ENCODE data around the gene ADAMTS12. TPM values are rescaled to one million over a fixed set of nuclear protein-coding genes. Genes with fewer than 3 reads are reported as not detected.

ADAMTS12 gene
- total RNA-seq, 1 donor from 2014 or later, result 1.2 TPM

DNA sequence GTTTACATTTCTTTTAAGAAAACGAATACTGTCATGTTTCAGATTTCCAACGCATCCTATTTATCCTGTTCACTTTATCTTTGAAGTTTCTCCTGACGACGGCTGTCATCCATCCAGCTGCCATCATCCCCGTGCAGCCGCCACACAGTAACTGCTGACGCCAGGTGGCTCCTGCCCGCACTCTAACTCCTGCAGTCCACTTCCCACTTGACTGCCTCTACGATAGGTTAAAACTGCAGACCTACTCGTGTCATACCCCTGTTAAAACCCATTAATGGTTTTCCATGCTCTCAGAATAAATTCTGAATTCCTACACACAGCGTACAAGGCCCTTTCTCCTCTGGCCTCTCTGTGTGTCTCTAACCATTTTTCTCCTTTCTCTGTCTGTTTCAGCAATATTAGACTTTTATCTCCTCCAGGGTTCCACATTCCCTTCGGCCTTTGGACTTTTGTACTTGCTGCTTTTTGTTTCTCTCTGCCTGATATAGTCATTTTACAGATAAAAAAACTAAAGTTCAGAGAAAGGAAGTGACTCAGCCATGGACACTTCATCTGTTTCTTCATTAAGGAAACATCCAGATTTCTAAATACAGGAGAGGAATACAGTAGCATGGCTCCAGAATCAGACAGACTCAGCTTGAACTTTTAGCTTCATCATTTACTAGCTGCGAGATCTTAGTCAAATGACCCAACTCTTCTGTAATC, 84.9 kb downstream of the ADAMTS12 start:
- DNase-seq, result no peak

DNA sequence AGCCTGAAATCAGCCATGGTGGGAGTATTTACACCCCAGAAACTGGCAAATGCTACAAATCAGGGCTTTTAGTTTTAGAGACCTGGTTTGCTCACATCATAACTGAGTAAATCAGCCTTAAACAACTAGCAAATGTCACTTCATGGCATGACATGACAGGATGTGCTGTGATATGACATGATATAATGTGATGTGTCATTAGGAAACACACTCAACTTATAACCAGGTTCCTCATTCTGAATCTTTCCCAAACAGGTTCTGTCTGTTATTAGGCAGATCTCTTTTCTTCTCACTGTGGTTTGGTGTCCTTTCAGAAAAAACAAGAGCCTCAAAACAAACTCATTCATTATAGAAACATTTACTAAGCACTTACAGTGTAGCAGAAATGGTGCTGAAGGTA, 90.5 kb downstream of the ADAMTS12 start:
- no peak for DNase-seq

DNA sequence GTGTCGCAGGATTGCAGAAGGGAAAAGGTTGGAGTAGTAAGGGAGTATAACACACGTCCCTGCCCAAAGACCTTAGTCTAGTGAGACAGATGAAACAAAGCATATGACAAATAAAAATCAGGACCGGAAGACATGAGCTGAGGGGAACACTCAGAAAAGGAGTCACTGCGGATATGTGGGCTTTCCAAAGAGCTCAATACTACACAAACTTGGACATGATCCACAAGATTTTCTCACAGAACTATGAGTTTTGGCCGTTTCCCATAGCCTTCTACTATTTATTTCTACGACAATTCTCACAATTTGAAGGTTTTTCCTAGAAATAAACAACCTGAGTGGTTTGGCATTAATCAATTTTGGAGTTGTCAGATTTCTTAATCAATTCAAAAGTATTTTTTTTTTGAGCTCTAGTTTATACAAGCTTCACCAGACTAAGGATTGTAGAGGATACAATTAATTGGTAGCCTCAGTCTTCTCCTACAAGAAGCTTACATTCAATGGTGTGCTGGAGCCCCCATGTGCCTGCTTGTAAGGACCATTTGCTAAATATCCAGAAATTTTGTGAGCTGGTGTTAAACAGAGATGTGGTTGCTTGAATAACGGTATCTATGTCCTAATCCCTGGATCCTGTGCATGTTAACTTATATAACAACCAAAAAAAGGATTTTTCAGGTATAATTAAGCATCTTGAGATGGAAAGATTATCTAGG, 91.4 kb downstream of the ADAMTS12 start:
- DNase-seq, result no peak

DNA sequence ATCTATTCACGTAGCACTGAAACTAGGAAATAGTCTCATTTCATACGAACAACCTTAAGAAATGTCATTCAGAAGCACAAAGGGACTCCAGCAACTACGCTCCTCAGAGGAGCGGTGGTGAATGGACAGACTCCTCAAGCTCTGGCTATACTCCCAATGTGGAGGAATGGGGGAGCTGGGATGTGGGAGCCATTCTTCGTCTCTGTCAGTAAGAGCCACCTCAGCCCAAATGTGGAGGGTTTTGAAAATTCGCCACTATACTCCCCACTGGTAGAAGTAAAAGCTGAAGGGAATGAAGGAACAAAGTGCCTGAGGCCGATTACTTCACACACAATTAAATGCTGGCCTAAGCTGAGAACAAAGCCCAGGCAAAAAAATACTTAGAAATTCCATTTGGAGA, 96.3 kb downstream of the ADAMTS12 start:
- no peak for DNase-seq

DNA sequence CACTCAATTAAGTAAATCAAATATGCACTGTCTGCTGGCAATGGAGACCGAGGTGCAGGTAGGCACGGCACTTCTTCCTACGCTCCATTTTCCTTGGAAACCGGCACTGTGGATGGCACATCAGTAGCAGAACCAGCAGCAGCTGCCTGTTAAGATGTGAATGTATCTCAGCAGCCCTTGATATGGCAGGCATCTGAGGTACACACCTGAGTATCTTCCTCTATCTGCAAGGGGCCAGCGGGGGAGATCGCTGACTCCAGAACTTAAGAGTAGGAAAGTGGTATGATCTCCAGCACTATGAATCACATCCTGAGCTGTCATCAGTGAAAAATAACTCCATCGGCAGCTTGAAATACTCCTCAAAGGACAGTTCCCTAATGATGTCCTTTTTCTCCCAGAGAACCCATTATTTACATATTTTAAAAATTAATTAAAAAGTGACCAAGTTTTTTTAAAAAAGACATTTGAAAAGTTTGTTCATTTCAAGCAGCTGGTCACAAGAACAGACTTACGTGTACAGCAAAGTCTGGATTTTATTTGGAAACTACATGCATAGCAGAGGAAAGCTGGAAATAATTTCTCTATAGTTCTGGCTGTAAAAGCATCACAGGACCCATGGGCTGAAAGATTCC, 97.1 kb downstream of the ADAMTS12 start:
- DNase-seq, result no peak

DNA sequence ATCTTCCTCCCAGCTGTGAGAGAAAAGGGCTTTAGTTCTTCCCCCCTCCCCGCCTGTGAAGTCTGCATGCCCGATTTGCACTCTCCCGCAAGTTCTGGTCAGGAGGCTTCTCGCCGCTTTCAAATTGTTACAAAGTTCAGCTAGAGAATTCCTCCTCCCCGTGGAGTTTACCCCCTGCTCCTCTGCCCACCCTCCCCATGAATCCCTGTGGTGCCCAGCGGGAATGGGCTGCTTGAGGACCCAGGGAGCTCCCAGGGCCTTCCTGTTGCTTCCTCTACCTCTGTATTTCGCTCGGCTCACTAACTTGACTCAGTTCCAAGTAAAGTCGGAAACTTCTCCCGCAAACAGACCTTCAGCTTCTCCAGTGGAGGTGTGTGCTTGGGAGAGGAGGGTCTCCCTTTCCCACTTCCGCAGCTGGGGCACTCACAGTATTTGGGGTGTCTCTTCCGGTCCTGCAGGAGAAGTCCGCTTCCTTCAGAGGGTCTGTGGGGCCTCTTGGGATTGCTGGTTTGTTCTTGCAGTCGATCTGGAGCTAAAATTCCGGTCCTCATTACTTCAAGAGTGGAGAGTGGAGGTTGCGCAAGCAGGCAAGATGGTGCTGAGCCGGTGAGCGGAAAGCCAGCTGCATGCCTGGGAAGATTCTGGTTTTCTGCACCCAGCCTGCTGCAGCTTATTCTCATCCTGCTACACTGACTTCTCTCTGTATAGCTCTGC, 97.8 kb downstream of the ADAMTS12 start:
- no peak for DNase-seq

DNA sequence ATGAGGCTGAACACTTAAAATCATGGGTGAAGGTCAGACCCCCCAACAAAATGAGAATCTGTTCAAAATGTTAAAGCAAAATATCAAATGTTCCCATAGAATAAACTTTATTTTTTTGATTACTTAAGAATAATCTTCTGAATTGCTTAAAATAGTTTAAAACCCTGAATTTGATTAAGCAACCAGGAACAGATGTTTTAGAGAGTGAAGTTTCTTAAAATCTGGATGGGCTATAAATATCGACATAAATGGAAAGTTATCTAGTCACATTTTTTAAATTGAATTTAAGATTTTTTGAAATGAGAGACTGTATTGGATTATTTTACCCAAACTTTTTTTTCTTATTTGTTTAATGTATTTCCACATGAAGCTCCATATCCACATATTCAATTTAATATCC, 98.5 kb downstream of the ADAMTS12 start:
- DNase-seq, result no peak

DNA sequence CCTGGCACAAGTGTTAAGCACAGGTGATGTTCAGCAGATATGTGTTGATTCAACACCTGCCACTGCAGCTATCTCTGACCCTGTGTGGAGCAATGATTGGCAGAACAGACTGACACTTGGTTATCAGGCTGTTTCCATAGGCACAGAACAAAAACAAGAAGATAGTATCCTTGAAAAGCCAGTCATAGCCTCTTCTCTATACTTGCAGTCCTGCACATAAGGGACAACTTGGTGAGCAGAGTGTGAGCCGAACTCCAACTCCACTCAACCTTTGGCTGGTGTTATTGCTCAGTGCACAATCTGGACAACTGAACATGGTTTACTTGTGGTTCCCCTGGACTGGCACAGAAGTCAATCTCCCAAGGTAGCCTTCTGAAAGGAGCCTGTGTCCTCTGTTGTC, 99.2 kb downstream of the ADAMTS12 start:
- DNase-seq, result no peak

DNA sequence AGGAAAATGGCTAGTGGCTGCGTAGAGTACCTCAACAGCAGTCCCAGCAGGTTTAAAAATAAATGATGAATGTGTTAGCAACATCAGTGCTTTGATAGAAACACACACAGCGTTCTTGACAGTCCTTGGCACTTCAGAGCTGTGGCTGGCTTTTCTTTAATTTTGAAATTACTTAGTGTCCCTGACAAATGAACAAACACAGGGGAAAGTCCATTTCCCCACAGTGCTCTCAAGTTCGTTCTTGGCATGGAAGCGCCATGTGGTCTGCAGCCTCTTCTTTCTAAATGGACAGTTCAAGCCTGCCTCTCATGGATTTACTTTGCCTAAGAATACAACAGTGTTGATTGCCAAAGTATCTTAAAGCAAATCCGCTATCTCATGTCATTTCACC, 102.2 kb downstream of the ADAMTS12 start:
- DNase-seq, result no peak

DNA sequence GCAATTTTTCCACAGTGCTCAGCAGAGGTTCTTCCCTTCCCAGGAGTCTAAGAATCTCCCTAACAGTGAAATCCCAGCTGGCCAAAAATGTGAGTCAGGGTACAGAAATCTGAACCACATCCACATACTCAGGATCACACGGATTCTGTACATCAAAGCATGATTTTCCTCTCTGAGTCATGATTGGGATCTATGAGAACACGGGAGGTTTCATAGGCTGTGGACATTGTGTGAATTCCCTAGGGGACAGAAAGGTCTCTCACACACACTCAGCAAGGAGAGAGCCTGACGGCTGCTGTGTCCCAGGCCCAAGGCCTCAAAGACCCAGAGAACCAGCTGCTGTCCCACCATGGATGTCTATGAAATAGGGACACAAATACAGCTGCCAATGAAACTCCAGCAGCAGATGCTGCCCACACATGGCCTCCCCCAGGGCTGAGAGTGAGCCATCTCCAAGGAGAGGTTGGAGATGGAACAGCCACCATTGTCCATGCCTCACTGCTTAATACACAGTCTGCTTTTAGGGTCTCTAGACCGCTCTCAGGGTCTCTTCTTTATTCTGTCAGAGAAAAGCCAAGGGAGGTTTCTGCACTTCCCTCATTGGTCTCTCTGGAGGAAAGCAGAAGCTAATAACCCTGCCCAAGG, 102.7 kb downstream of the ADAMTS12 start:
- DNase-seq, result no peak

DNA sequence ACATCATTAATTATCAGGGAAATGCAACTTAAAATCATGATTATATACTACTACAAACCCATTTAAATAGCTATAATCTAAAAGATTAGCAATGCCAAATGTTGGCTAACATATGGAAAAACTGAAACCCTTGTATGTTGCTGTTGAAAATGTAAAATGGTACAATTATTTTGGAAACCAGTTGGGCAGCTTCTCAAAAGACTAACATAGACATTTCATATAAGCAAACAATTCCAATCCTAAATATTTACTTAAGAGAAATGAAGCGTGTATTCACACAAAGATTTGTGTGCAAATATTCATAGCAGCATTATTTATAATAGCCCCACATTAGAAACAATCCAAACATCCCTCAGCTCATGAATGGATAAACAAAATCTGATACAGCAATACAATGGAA, 106.2 kb downstream of the ADAMTS12 start:
- no peak for DNase-seq

DNA sequence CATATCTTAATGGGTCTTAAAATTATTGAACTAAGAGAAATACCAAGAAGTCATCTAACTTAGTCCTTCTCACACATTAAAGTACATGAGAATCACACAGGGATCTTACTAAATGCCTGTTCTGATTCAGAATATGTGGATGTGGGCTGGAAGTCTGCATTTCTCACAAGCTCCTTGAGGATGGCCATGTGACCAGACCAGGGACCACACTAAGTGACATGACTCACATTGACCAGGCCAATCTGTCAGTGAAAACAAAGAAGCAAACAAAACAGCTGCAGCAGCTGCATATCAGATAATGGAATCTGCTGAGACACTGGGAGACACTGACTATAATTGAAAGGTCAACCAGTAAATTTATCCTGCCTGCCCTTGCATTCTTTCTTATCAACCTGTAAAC, 110.5 kb downstream of the ADAMTS12 start:
- DNase-seq, result no peak

DNA sequence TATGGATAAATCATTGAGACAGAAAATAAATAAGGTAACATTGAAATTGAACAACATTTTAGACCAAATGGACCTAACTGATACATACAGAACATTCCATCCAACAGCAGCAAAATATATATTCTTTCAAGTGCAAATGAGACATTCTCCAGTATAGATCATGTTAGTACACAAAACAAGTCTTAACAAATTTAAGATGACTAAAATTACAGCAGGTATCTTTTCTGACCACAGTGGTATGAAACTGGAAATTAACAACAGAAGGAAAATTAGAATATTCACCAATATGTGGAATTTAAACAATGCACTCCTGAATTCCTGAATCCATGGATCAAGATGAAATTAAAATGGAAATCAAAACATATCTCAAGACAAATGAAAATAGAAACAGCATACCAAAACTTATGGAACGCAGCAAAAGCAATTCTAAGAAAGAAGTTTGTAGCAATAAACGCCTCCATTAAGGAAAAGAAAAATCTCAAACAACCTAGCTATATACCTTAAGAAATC, 115.6 kb downstream of the ADAMTS12 start:
- no peak for DNase-seq

DNA sequence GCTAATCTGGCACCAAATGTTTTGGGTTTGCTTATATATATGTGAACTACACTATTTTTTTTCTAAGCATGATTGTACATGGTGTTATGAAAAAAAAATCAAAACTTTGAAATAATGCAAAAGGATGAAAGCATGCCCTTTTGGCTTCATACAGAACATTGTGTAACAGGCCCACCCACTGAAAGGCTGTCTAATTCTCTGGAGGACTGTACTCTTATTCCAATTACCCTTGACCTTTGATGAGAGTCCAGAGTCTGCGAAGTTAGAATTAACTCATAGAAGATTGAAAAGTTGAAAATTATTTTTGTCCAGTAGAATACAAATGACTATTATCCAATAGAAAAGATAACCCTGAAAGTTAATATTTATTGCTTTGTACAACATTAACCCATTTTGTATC, 117.4 kb downstream of the ADAMTS12 start:
- DNase-seq, result no peak

DNA sequence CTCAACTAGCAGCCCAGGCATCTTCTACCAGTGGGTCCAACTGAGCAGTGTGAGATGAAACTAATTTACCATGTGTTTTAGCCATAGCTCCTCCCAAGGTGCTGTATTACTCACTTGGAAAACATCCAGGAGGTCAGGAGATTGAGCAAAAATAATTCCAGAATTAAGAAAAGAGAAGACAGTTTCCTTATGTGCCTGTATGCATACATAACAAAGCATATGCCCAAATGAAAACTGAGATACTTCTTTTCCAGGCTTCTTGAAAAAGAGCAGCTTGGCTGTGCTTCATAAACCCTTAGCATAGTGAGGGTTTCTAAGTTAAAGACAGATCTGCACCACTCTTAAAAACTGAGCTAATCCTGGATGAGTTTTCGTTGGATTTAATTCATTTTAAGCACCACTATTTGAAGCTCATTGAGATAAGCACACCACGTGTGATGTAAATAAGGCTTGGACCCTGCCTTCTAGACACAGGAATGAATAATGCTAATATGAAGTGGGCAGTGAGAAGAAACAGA, 119.4 kb downstream of the ADAMTS12 start:
- no peak for DNase-seq

DNA sequence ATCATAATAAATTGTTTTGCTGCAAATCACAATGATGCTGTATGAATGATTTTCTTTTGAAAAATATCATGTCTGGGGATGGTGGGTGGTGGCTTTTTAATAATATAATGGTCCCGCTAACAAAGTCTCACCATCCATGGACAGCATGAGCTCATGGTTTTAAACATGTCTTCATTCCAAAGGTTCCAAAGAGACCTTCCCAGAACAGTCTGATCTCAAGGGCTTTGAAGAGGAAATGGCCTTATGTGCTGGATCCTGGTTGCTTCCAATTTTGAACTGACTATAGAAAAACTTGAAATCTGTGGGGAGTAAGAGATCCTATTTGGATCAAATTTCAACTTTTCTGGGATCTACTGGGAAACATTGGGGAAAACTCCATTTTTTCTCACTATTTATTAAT, 121.8 kb downstream of the ADAMTS12 start:
- no peak for DNase-seq

DNA sequence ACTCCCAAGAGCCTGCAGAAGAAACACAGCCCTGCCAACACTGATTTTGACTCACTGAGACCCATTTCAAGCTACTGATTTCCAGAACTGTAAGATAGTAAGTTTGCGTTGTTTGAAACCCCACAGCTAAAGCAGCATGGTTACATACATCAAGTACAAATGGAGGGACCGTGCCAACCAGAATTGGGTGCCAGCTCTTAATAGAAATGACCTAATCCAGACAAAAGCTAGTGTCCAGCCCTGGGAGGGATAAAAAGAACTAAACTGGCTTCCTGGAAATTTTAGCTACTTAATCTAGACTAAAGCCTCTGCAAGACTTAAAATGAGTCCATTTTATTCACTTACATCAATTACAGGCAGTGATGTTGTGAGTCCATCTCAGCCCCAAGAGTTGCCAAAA, 122.6 kb downstream of the ADAMTS12 start:
- DNase-seq, result no peak

DNA sequence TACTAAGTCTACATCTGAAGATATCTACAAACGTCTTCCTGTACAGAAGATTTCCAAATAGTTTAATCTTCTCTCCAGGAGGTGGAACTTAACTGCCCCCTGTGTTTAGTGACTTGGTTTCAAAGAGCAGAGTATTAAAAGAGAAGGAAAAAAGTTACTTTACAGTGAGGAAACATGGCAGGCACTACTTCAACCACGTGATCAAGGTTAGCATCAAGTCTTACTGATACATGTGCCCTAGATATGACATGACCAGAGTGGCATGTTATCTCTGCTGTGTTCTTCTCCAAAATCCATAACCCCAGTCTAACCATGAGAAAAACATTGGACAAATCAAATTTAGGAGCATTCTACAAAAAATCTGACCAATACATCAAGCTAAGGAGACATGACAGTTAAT, 125.8 kb downstream of the ADAMTS12 start:
- no peak for DNase-seq

DNA sequence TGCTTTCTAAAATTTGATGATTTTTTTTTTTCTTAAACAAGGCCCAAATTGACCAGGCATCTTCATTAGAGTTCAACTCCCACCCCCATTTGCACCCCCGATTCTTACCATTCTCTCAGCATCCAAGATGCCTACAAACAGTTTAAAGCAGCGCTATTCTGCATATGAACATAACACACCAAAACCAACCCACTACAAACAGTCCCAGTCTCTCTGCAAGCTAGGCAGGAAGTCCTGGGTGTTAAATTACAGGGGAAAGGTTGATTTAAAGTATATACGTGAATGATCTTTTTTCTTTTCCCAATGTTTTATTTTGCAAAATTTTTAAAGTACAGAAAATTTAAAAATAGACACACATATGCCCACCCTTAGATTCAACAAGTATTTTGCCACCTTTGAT, 127.0 kb downstream of the ADAMTS12 start:
- DNase-seq, result no peak

DNA sequence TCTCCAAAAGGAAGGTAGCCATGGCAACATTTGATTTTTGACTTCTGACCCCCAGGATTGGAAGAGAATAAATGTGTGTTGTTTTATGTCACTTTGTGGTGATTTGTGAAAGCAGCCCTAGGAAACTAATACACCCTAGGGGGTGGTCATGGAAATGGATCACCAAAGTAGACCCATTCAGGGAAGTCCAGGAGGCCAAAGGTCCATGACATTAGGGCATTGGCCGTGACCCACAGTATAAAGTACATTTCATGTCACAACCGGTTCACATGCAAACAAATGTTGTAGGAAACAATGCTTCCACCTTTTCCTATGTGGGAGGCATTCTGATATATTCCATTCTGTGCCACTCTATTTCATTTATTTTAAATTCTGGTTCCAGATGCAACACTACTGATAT, 128.4 kb downstream of the ADAMTS12 start:
- DNase-seq, result no peak

DNA sequence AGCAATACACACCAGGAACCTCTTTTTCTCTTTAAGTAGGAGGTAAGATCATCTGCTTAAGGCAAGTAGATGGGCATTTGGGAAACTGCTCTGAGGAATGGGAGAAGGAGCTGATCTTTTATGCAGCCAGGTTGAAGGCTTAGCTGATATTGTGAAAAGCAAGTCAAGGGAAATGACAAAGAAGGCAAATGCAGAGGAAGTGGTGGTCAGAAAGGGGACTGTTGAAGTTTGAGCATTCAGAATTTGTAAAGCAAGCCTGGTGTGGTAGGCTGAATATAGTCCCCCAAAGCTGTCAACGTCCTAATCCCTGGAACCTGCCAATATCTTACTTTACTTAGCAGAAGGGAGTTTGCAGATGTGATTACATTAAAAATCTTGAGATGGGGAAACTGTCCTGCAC, 128.9 kb downstream of the ADAMTS12 start:
- no peak for DNase-seq

DNA sequence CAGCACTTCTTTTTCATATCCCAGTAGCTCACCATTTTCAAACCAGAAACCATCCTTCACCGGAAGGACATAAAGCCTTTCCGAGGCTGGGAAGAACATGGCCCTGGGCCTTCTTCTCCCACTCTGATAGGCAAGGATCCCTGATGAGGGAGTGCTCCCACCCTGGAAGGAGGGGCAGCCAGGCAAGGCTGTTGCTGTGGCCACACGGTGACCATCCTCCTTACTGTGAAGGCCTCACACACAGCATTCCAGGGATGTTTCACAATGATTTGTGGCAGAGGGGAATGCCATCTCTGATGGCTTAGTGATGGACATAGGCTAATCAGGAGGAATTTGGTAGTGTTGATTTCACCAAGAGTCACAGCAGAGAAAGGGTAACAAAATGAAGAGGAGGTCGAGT, 130.7 kb downstream of the ADAMTS12 start:
- DNase-seq, result no peak
